Body of pancreas (tissue), 4 donors: ENCODE measurements around the gene SPNS1.

Source experiments
- POLR2A ChIP-seq, 3 donors: fragments of 450-650 bp; IDR thresholded peaks; one replicate each; pipeline ENCODE4 v1.6.1; 2016; ENCODE audit warnings: antibody characterized with exemption in 3 of 3, mild to moderate bottlenecking in 2 of 3
- TF ChIP-seq, protein P1 (sequence below), 7 experiments: fragments of 450-650 bp in 4 of 7; fragments of 200-600 bp in 3 of 7; sonication (generic) in 3 of 7; IDR thresholded peaks; one replicate each; pipeline ENCODE4 v1.5.1; 2016 to 2019; ENCODE audit warnings: antibody characterized with exemption in 7 of 7

DNA sequence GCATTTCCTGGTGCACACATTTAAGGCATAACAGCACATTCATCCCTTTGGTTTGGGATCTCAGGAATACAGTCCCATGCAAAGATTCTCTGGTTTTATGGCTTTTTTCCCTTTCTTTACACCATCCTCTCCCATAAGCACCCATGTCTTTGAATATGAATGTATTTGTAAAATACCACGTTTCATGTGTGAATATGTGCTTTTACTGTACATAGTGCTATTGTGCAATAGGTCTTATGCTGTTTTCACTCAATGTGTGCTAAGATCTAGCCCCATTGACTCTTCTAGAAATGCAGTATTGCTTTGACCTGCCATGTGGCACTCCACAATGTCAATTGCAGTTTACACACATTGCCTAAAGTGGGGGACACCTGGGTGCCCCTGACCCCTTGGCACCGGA is 10.1 kb upstream of the SPNS1 start:
- TF ChIP-seq, protein P1, sequence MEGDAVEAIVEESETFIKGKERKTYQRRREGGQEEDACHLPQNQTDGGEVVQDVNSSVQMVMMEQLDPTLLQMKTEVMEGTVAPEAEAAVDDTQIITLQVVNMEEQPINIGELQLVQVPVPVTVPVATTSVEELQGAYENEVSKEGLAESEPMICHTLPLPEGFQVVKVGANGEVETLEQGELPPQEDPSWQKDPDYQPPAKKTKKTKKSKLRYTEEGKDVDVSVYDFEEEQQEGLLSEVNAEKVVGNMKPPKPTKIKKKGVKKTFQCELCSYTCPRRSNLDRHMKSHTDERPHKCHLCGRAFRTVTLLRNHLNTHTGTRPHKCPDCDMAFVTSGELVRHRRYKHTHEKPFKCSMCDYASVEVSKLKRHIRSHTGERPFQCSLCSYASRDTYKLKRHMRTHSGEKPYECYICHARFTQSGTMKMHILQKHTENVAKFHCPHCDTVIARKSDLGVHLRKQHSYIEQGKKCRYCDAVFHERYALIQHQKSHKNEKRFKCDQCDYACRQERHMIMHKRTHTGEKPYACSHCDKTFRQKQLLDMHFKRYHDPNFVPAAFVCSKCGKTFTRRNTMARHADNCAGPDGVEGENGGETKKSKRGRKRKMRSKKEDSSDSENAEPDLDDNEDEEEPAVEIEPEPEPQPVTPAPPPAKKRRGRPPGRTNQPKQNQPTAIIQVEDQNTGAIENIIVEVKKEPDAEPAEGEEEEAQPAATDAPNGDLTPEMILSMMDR (IDR thresholded peaks at IDR 0.05), result no peak
- no peak for TF ChIP-seq POLR2A (IDR thresholded peaks at IDR 0.05)
